T-helper 9 cell (primary cell): Measurements from ENCODE around the gene HMG20B.
A peak's percentile ranks its signal among the peaks of the same experiment; 100 is the strongest.
"Not testable (repeated sequence)": the region's sequence is repeated elsewhere in the genome, so short reads cannot be mapped to it uniquely, and the experiment has no call there.

Experiments used
- DNase-seq: peaks from one replicate; pipeline ENCODE4 v3.0.0-alpha.2; 2020

Gene HMG20B

GRCh38 chr19:3556978-3557460 is 15.7 kb upstream of the HMG20B start:
- peak; percentile 70 for DNase-seq

GRCh38 chr19:3557461-3558248 is 15.1 kb upstream of the HMG20B start, which contains the start of gene MFSD12:
TSS of gene MFSD12 (minus strand) at chr19:3557586. CDS start at chr19:3557403, 183 bp downstream.
- DNase-seq: peak; percentile 91

GRCh38 chr19:3563709-3564524 is 8.8 kb upstream of the HMG20B start:
- no peak for DNase-seq

GRCh38 chr19:3565139-3565538 is 7.6 kb upstream of the HMG20B start:
- no peak for DNase-seq

GRCh38 chr19:3570042-3570441 is 2.7 kb upstream of the HMG20B start:
- not testable (repeated sequence) for DNase-seq

GRCh38 chr19:3570606-3571011 is 2.1 kb upstream of the HMG20B start:
- no peak for DNase-seq

- peak; percentile 98 for DNase-seq
Observed at GRCh38 chr19:3572132-3572854, 451 bp upstream of the HMG20B start.

GRCh38 chr19:3573162-3573857 is 566 bp downstream of the HMG20B start:
- no peak for DNase-seq

GRCh38 chr19:3573858-3574637 is 1.3 kb downstream of the HMG20B start:
- peak; percentile 70 for DNase-seq

GRCh38 chr19:3575260-3575741 is 2.6 kb downstream of the HMG20B start:
- no peak for DNase-seq

GRCh38 chr19:3575949-3576673 is 3.4 kb downstream of the HMG20B start:
- no peak for DNase-seq

- DNase-seq: no peak
Observed at GRCh38 chr19:3576696-3577443, 4.1 kb downstream of the HMG20B start.

- DNase-seq: no peak
Observed at GRCh38 chr19:3577723-3578344, 5.1 kb downstream of the HMG20B start.

- DNase-seq: no peak
Observed at GRCh38 chr19:3578390-3578789, 5.6 kb downstream of the HMG20B start.

- DNase-seq: no peak
Observed at GRCh38 chr19:3580156-3580934, 7.6 kb downstream of the HMG20B start.

GRCh38 chr19:3581792-3582191 is 9.0 kb downstream of the HMG20B start:
- DNase-seq: not testable (repeated sequence)

GRCh38 chr19:3584036-3584802 is 11.5 kb downstream of the HMG20B start:
- DNase-seq: not testable (repeated sequence)
